GM21390 (cell line): ENCODE measurements around the gene CAPS.

Experiments used
- ATAC-seq: cut with Tn5 transposase; IDR thresholded peaks from one replicate; pipeline ENCODE4 v1.9.1; 2021; ENCODE audit not compliant: unreplicated experiment

The CAPS gene

DNA sequence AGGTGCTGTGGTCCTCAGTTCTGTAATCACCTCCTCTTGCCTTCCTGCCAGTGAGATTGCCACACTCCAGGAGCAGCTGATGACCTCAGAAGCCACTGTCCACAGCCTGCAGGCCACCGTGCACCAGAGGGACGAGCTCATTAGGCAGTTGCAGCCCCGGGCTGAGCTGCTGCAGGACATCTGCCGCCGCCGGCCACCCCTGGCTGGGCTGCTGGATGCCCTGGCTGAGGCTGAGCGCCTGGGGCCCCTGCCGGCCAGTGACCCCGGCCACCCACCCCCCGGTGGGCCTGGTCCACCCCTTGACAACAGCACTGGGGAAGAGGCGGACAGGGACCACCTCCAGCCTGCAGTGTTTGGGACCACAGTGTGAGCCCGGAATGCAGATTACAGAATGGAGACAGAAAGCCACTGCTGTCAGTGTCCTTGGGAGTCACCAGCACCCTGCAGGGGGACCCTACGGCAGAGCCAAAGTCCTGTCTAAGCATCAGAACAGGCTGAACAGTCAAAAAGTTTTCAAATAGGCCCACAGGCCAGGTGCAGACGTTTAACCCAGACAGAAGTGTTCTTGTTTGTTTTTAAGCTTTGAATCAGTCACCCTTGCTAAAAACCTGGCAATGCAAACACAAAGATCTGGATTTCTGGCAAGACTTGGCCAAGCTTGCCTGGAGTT lies 5.1 kb upstream of the CAPS start:
- ATAC-seq, result no peak

DNA sequence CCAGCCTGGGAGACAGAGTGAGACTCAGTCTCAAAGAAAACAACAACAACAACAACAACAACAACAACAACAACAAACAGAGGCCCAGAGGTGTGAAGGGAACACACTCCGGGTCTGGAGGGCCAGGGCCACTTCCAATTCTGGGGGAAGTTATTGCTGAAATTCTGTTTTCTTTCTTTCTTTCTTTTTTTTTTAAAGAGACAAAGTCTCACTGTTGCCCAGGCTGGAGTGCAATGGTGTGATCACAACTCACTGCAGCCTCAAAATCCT lies 3.5 kb upstream of the CAPS start:
- ATAC-seq, result no peak

DNA sequence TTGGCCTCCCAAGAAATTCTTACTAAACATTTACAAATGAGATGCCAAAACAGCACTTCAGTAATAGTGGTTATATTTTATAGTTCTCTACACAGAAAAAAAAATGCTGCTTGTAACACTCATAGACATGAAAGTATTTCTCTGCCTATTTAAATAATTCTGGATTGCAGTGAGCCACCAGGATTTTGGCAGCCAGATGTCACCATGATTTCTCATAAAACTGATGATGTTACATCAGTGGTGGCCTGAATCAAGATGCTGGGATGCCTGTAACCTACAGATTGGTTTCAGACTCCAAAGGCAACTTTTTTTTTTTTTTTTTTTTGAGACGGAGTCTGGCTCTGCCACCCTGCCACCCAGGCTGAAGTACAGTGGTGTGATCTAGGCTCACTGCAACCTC lies 2.7 kb upstream of the CAPS start:
- no peak for ATAC-seq

DNA sequence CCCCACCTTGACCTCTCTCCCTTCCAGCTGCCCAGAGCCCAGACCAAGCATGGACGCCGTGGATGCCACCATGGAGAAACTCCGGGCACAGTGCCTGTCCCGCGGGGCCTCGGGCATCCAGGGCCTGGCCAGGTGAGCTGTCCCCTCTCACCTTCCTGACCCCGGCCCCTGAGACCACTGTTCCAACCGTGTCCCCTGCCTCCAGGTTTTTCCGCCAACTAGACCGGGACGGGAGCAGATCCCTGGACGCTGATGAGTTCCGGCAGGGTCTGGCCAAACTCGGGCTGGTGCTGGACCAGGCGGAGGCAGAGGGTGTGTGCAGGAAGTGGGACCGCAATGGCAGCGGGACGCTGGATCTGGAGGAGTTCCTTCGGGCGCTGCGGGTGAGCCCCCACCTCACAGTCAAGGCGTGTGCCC lies 312 bp downstream of the CAPS start:
- ATAC-seq, result no peak

DNA sequence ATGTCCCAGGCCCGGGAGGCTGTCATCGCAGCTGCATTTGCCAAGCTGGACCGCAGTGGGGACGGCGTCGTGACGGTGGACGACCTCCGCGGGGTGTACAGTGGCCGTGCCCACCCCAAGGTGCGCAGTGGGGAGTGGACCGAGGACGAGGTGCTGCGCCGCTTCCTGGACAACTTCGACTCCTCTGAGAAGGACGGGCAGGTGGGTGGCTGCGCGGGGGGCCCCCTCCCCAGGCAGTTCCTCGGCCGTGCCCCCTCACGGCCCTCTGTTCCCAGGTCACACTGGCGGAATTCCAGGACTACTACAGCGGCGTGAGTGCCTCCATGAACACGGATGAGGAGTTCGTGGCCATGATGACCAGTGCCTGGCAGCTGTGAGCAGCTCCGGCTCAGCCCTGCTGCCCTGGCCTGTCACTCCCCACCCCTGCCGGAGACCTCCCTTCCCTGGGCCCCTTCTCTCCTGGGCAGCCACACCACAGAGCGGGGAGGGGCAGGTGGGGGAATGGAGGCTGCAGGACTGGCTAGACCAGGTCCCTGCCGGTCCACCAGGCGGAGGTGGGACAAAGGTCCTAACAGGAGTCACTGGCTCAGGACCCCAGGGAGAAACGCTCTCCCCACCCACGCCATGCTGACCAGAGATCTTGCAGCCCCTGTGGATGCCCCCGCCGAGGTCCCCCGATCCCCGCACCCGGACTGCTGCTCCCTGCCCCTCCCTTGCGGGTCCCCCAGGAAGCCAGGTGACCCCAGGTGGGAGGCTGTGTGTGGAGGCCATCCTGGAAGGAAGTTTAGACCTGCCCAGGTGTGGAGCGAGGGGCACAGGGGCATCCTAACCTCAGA lies 1.1 kb downstream of the CAPS start:
- no peak for ATAC-seq

DNA sequence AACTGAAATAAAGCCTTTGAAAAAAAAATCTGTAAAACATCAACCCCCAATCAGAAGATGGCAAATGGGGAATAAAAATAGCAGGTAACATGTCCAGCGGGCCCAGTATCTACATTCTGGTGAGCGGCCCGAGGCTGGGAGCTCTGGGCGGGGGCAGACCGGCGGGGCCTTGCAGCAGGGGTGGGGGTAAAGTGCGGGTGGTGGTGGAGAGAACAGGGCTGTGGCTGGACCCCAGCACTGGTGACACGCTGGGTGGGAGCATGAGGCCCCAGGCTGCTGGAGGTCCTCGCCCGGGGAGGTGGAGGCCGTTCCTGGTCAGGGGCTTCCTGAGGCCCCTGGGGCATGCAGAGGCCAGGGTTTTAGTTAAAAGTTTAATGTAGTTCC lies 1.7 kb downstream of the CAPS start:
- no peak for ATAC-seq

DNA sequence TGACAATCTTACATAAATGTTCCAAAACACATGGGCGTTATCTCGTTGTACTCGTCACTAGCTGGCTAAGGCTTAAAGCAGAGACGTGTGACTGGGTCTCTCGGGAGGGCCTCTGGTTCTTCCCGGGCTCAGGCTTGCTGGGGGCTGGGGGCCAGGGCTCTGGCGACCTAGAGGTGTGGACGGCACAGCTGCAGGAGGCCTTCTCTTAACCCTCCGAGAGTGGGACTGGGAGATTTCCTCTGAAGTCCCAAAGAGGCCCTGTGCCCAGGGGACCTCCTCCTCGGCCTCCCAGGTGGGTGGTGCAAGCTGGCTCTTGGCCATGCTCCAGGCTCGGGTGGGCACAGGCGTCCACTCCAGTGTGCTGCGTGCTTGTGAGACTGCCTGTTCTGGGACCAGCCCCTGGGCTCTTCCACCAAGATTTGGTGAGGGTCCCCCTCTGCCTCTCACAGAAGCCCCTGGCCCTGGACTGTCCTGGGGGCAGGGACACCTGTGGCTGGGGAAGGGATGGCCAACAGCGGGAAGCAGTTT lies 2.2 kb downstream of the CAPS start:
- ATAC-seq, result no peak

DNA sequence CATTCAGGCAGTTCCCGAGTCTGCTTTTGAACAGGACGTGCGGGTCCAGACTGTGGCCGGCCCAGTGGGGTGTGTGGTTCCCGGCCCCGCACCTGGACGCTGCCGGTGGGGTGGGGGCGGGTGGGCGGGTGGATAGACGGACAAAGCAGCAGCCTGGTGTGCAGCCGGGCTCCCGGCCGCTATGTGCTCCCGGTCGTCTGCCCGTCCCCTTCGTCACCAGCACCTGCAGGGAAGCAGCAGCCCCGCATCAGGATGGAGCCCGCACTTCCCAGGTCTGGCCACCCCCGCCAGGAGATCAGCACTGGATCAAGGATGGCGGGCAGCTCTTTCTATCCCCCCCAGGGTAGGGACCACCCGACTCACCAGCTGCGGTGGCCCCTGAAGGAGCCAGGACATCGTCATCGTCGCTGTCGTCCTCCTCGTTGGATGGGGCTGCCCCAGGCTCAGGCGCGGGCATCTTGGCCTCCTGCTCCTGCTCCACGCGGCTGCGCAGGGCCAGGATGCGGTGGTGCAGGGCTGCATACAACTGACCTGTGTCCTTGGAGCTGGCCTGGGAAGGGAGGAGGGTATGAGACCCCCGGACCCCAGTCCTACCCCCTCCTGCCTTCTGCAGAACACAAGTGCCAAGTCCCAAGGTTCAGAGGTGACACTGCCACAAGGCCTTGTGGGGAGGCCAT lies 3.5 kb downstream of the CAPS start:
- ATAC-seq, result no peak

DNA sequence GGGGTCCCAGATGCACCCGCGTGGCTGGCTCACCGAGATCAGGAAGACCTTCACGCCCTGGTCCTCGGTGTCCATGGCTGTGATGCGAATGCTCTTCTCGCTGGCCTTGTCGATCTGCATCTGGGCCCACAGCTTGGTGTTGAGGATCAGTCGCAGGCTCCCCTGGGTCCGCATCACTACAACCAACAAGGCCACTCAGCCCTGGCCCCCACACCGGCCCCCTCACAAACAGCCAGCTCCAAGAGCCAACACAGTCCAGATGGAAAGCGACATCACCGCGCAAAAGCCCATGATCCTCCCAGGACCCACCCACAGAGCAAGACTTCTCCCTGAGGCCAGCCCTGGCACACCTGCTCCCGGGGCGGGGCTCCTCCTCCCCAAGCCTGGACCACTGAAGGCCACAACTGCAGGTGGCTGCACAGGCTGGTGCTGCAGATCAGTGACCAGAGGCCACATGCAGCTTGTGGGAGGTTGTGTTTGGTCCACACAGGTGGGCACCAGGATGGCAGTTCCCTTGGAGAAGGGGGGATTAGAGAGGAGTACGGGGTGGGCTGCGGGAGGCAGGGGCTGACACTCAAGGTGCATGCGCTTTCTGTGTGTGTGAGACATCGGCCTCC lies 4.5 kb downstream of the CAPS start:
- ATAC-seq, result no peak

DNA sequence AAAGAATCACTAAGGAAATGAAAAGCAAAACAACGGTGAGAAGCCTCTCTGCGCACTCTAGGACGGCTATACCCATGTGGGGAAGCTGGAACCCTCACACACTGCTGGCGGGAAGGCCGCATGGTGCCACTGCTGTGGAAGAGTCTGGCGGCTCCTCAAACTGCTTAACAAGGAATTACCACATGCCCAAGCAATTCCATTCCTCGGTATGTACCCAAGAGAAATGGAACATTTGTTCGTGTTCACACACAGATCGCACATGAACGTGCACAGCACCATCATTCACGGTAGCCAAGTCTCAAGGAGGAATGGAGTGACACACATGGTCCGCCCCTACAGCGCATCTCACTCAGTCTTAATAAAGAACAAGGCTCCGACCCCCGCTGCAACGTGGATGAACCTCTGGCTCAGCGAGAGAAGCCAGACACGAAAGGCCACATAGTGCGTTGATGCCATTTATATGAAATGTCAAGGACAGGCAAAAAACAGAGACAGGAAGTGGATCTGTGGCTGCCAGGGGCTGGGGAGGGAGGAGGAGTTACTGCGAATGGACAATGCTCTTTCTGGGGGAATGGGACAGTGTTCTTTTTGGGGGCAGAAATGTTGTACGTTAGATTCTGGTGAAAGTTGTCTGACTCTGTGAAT lies 7.6 kb downstream of the CAPS start:
- ATAC-seq, result no peak

DNA sequence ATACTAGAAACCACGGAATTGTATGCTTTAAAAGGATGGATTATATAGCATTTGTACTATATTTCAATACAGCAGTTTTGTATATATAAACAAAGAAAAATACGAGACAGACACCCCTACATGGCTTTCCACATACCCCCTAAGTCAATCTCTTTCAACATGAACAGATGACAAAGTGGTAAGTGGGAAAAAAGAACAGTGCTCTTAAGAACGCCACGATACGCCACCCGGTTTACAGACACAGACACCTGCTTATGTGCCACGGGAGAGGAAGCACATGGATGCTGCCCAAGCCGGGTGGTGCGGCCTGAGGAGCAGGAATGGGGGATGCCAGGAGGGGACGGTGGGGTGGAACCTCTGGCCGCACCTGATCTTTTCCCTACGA lies 8.1 kb downstream of the CAPS start:
- ATAC-seq, result no peak

DNA sequence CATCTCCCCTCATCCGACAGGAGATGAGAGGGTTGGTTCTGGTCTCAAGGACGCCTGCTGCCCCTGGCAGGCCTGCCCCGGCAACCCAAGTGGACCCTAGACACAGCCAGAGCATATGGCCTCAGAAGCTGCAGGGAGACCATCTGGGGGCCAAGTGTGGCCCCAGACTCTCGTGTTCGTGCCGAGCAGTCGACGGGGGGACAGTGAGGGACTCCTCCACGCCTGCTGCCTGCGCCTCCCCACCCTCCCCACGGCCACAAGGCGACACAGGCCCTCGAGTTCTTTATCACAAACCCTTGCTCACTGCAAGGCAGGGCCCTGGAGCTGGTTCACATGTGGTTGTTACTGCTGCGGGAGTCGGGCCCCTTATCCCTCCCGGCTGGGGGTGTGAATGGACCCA lies 9.3 kb downstream of the CAPS start:
- ATAC-seq, result no peak

DNA sequence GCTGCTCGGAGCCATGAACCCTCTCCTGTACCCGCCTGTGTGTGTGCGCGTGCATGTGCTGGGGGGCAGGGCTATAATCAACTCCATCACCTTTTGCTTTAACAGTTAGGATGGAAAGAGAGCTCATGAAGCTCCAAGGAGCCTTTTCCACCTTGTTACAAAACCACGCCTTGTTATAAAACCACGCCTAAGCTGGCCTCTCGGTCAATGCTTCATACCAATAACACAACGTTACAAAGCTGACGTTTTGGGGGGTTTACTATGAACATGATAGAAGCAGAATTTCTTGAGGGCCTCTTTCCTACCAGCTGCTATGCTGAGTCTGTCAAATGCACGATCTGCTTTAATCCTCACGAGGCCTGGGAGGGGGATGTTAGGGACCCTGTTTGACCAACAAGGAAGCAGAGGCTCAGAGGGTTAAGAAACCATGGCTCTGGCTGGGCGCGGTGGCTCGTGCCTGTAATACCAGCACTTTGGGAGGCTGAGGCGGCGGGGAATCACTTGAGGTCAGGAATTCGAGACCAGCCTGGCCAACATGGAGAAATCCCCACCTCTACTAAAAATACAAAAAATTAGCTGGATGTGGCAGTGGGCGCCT lies 11.9 kb downstream of the CAPS start:
- no peak for ATAC-seq

DNA sequence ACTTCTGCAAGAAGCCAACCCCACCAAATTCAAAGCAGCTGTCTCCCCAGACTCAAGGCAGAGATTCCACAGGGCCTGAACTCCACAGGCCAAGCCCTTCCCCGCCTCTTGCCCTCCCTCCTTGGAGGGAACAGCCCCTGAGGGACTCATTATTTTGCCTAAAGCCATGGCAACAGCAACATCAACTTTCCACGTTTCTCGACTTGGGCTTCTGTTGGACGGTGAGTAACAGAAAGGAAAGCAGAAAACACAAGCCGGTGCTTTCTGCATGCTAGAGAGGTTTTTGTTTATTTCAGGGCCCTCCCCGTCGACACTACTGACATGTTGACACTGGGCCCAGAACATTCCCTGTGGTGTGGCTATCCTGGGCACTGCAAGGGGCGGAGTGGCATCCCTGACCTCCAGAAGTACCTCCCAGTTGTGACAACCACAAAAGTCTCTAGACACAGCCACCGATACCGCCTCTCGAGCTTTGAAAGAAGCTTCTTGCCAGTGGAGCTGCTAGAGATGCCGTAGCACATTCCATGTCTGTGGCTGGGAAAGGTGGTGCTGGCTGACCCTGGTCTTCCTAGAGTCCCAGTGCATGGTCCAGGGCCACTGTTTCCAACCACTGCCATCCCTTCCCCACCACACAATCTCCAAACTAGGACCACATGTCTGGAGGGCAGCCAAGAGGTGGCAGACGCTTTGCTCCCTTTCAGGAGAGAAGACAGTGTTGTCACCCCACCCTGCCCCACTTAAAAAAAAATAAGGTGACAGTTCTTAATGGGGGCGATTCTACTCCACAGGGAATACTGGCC lies 12.8 kb downstream of the CAPS start:
- ATAC-seq, result no peak

DNA sequence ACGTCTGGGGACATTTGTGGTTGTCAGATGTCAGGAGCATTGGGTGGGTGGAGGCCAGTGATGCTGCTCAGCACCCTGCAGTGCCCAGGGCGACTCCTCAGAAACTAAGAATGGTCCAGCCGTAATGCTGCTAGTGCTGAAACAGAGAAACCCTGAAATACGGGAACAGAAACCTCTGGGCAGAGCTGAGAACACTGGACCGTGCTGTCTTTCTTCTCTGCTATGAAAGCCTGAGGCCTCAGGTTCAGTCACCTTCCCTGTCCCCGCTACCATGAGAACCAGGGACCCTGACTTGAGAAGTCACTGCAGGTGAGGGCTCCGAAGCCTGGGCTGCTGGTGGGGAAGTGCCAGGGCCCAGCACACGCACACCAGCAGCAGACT lies 13.4 kb downstream of the CAPS start:
- no peak for ATAC-seq

DNA sequence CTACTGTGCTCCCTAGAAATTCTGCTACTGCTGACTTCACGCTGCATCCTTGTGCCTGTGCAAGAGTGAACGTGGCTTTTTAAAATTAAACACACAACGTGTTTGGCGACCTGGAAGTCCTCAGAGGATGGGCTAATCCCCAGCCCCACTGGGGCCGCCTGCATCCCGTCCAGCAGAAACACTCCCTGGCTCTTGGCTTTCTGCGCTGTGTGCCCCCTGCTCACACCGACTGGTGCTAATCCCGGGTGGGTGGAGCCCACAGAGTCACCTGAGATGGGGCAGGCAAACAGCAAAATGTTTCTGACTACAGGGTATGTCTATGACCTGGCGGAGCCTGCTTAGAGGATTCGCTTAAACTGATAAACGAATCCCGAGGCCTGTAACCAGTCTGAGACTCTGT lies 15.1 kb downstream of the CAPS start:
- no peak for ATAC-seq

DNA sequence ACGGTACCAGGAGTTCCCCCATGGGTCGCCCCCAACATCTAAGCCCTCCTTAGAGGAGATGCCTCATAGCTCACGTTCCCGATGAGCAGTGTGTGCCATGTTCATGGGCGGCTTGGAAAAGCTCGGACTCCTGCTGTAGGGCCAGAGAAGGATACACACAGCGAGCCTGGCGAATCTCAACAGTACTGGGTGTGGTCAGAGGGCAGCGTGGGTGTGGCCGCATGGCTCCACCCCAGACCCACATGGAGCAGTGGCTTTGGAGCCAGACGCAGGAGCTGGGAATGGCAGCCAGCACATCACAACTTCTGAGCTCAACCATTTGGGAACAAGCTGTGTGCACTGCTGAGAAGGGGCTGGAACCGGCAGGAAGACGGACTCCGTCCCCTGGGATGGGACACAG lies 15.6 kb downstream of the CAPS start:
- ATAC-seq, result no peak

DNA sequence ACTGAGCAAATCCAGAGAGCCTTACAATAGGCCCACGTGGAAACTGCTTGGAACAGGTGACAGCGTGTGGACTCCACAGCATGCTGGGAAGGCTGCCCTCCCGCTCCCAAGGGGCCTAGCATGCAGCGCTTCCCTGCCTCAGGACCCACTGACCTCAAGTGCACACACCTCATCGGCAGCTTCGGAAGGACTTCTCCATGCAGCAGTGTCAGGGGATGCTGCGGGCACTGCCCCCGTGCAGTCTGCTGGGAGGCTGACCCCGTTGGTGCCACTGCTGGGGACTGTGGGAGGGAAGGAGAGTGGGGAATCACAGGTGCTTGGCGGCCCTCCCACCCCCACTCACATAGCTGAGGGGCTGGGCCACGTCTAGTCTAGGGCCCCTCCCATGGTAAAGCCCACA lies 17.2 kb downstream of the CAPS start:
- ATAC-seq, result no peak

DNA sequence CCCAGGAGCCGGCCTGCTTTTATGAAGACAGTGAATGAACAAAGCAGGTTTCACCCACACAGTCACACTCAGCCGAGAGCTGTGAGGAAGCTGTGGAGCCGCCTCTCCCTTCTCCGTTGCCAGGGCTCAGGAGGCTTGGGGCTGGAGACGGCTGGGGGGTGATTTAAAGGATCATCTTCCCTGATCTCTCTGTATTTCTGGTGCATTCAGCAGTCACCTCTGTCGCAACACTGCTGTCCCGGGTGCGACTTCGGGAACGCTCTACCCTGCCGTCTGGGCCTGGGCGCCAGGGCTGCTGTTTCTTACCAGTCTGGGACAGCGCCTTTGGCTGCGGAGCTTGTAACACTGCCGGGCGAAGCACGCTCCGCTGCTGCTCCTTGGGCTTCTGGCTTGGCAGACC lies 18.1 kb downstream of the CAPS start:
- no peak for ATAC-seq

DNA sequence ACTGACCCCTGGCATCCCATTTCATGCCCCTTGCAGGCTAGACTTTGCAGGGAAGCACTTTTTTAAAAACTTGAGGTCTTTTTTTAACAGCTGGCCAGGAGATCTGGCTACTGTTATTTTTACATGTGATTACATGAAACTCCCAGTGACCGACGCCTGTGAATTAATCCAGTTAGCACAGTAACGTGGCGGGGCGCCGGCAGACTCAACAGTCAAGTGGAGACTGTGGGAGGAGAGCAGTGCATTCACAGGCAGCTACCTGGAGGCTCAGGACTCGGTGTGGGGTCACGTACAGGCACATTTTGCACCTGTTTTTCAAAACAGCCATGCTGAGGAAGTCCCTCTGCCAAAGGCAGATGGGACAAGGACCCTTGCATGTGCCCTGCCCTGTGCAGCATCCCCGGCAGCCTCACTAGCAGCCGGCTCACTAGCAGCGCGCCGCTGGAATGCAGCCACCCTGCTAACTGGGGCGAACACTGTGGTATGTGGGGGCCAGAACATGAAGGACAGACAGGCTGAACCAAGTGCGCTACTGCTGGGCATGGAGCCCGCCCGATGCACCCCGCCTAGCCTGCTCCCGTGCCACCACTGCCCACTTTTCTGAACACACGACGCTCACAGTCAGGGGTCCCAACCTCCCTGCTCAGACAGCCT lies 18.7 kb downstream of the CAPS start:
- ATAC-seq, result no peak
